ENCODE results near the gene MOB3A. TPM values are rescaled to one million over a fixed set of nuclear protein-coding genes. Genes with fewer than 3 reads are reported as not detected.

The MOB3A gene
- polyA plus RNA-seq, 4 donors: 7.6 to 18.3 (median 14.5) TPM

Other genes with a start within 250 kb of the MOB3A start
- gene REXO1, start 247.8 kb downstream of the MOB3A start, polyA plus RNA-seq: 10 to 100 TPM; 18.4 to 31.8 (median 23.6) TPM
- gene KLF16, start 232.7 kb downstream of the MOB3A start, polyA plus RNA-seq: 10 to 100 TPM in 3 of 4 donors, 1 to 10 TPM in 1; 7.8 to 18.6 (median 14.0) TPM
- 10 to 100 TPM; 49.1 to 79.6 (median 62.0) TPM for gene ABHD17A, start 210.8 kb downstream of the MOB3A start, polyA plus RNA-seq
- gene ADAT3, start 190.9 kb downstream of the MOB3A start, polyA plus RNA-seq: 10 to 100 TPM in 3 of 4 donors, 1 to 10 TPM in 1; 4.7 to 38.1 (median 23.1) TPM
- gene SCAMP4, start 190.9 kb downstream of the MOB3A start, polyA plus RNA-seq: 10 to 100 TPM; 31.3 to 39.4 (median 36.0) TPM
- gene CSNK1G2, start 155.2 kb downstream of the MOB3A start, polyA plus RNA-seq: 10 to 100 TPM; 31.3 to 52.8 (median 42.0) TPM
- 100 to 1,000 TPM in 1 of 4 donors, 10 to 100 TPM in 3; 32.7 to 101 (median 53.0) TPM for gene BTBD2, start 80.6 kb downstream of the MOB3A start, polyA plus RNA-seq
- 100 to 1,000 TPM in 1 of 4 donors, 10 to 100 TPM in 3; 47.6 to 101 (median 88.9) TPM for gene MKNK2, start 45.1 kb downstream of the MOB3A start, polyA plus RNA-seq
- 1 to 10 TPM; 2.4 to 5.8 (median 4.2) TPM for gene IZUMO4, start 589 bp upstream of the MOB3A start, polyA plus RNA-seq
- gene AP3D1, start 55.2 kb upstream of the MOB3A start, polyA plus RNA-seq: 100 to 1,000 TPM in 1 of 4 donors, 10 to 100 TPM in 3; 68.1 to 106 (median 89.9) TPM
- gene DOT1L, start 67.6 kb upstream of the MOB3A start, polyA plus RNA-seq: 10 to 100 TPM; 15.1 to 22.8 (median 19.7) TPM
- gene PLEKHJ1, start 140.0 kb upstream of the MOB3A start, polyA plus RNA-seq: 100 to 1,000 TPM; 118 to 307 (median 278) TPM
- gene SF3A2, start 140.5 kb upstream of the MOB3A start, polyA plus RNA-seq: 10 to 100 TPM; 31.8 to 71.5 (median 40.3) TPM
- gene AMH, start 153.0 kb upstream of the MOB3A start, polyA plus RNA-seq: 1 to 10 TPM; 1.1 to 3.0 (median 2.0) TPM
- 1 to 10 TPM in 3 of 4 donors, under 1 TPM in 1; 0.69 to 2.4 (median 1.6) TPM for gene JSRP1, start 160.1 kb upstream of the MOB3A start, polyA plus RNA-seq
- gene PEAK3, start 185.8 kb upstream of the MOB3A start, polyA plus RNA-seq: under 1 TPM in 3 of 4 donors, not detected in 1; 0.25 to 0.54 (median 0.46) TPM
- under 1 TPM in 2 of 4 donors, not detected in 2; 0.13 to 0.56 TPM for gene LINGO3, start 211.8 kb upstream of the MOB3A start, polyA plus RNA-seq
- 100 to 1,000 TPM; 145 to 471 (median 283) TPM for gene LSM7, start 232.3 kb upstream of the MOB3A start, polyA plus RNA-seq
- gene SPPL2B, start 232.4 kb upstream of the MOB3A start, polyA plus RNA-seq: 100 to 1,000 TPM in 1 of 4 donors, 10 to 100 TPM in 3; 69.3 to 109 (median 78.2) TPM